ENCODE data around the gene TRIM47.
"Not testable (repeated sequence)": the region's sequence is repeated elsewhere in the genome, so short reads cannot be mapped to it uniquely, and the experiment has no call there.

The TRIM47 gene

DNA sequence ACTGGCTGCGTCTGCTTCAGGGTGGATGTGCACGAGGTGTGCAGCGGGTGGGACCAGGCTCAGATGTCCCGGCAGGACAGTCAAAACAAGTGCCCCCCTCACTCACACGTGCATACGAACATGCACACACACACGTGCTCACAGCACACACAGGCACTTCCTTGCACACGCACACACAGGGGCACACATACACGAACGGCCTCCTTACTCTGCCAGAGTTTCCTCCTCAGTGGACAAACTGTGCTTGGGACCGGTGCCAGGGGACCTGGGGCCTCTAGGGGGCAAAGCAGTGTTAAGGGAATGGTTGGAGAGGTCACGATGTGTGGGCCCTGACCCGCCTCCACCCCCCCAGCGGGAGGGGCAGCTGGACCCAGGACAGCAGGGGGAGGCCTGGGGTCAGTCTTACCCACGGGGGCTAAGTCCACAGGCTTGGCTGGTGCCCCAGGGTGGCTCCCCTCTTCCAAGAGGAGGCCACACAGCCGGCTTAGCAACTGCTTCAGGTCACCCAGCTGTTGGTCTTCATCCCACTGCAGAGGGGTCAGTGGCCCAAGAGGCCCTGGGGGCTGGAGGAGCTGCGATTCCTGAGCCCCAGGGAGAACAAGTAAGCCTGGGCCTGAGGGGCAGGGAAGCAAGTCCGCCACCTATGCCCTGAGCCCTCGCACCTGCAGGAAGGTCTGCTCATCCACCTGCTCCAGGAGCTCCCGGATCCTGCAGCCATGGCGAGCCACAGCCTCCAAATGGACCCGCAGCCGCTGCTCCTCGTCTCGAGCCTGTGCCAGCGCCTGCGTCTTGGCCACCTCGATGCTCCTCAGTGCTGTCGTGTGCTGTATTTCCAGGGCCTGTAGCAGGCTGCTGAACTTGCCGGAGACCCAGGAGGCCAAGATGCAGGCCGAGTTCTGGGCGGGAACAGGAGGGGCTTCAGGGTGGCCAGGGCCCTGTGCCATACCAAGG, 13.5 kb upstream of the TRIM47 start:
- DNase-seq (ENCODE audit: low read depth): no peak

DNA sequence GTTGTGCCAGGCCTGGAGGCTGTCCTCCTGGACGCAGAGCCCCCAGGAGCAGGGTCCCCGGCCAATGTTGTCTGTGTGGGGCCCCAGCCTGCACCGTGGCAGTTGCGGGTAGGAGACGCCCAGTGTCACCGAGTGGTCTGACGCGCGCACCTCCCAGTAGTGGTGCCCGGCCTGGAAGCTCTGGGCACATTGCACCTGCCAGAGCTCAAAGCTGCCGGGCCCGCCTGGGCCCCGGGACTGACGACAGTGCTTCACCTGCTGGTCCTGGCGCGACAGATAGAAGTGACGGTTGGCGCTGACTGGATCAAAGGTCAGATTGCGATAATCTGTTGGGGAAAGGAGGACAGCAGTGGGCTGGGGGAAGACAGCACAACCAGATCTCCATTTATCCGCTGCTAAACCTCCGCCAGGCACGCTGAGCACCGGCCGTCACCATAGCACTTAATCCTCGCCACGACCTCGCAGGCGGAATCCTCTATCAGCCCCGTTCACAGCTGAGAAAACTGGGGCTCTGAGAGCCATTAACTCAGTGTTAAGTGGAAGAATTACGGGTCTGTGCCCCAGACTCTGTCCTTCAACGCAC, 12.7 kb upstream of the TRIM47 start:
- DNase-seq (ENCODE audit: low read depth): no peak

DNA sequence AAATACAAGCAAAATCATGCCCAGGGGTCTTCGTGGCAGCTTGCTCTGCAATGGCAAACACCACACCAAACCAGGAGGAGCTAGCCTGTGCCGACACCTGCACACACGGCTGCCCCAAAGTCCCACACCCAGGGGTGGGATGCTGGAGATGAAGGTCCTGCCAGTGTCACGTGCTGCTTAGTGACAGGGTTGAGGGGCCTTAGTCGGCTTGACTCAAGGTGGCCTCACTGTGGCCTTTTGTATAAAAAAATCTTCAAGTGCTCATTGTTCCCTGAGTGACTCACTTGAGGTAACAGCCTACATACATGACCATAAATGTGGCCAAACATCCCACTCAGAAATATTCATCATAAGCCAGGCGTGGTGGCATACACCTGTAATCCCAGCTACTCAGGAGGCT, 11.1 kb upstream of the TRIM47 start:
- no peak for DNase-seq (ENCODE audit: low read depth)

DNA sequence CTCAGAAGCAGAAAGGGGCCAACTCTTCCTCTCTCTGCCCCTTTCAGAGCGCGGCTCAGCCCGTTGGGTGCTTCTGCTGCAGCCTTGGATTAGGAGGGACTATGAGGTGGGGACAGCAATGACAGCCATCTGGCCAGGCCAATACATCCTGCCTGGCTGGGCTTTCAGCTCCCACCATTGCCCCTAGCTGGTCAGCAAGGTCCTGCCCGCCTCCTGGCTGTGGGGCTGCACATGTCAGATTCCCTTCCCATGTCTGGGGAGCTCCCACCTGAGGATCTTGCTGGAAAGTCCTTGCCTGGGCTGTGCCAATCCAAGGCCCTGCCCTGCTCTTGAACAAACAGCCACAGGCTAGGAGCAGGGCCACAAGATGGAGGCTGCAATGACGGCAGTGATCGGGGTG, 10.1 kb upstream of the TRIM47 start:
- no peak for DNase-seq (ENCODE audit: low read depth)

DNA sequence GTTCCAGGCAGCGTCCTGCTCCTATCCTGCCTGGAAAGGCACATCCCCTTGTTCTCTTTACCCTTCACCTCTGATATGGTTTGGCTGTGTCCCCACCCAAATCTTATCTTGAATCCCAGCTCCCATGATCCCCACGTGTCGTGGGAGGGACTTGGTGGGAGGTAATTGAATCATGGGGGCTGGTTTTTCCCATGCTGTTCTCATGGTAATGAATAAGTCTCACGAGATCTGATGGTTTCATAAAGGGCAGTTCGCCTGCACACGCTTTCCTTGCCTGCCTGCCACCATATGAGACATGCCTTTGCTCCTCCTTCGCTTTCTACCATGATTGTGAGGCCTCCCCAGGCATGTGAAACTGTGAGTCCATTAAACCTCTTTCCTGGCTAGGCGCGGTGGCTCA, 7.5 kb upstream of the TRIM47 start:
- DNase-seq (ENCODE audit: low read depth): not testable (repeated sequence)

DNA sequence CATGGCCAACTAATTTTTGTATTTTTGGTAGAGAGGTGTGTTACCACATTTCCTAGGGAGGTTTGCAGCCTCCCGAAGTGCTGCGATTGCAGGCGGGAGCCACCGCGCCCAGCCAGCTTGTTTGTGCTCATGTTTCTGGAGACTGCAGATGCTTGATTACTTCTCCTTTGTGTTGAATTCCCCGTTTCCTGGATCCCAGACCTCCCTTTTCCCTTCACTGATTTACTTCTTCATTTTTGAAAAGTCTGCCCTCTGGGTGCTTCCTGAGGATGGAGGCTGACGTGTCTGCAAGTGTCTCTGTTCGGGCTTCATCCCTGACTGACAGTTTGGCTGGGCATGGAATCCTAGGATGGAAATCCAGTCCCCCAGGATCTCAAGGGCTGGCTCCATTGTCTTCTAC, 7.0 kb upstream of the TRIM47 start:
- DNase-seq (ENCODE audit: low read depth): no peak

DNA sequence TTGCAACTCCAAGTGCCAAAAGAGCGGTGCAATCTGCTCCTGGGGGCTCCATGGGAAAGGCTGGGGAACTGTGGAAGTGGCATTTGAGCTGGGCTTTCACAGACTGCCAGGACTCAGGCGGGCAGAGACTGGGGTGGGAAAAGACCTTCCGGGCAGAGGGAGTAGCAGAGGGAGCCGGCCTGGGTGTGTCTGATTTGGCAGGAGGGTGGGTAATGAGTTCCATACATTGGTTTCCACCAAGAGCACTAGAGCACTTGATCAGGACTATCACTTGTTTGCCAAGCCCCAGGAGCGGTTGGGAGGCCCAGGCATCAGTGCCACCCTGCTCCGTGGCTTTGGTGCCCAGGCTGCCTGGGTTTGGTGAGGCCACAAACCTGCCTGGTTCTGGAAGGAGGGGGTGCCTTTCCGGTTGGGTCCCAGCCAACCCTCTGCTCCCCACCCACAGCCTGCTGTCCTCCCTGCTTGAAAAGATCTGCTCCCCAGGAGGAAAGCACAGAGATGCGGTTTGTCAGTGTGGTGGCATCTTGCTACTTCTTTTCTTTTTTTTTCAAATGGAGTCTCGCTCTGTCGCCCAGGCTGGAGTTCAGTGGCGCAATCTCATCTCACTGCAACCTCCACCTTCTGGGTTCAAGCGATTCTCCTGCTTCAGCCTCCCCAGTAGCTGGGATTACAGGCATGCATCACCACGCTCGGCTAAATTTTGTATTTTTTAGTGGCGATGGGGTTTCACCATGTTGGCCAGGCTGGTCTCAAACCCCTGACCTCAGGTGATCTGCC, 3.5 kb upstream of the TRIM47 start:
- DNase-seq (ENCODE audit: low read depth): no peak

DNA sequence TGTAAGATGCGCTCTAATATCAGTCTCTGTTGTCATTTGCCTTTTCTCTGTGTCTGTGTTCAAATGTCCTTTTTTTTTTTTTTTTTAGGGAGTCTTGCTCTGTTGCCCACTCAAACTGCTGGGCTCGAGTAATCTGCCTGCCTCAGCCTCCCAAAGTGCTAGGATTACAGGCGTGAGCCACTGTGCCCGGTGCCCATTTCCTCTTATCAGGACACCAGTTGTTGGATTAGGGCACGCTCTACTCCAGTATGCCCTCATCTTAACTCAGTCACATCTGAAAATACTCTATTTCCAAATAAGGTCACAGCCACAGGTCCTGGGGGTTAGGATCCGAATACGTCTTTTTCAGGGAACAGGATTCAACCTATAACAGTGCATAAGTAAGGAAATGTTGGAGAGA, 1.9 kb upstream of the TRIM47 start:
- DNase-seq (ENCODE audit: low read depth): no peak

DNA sequence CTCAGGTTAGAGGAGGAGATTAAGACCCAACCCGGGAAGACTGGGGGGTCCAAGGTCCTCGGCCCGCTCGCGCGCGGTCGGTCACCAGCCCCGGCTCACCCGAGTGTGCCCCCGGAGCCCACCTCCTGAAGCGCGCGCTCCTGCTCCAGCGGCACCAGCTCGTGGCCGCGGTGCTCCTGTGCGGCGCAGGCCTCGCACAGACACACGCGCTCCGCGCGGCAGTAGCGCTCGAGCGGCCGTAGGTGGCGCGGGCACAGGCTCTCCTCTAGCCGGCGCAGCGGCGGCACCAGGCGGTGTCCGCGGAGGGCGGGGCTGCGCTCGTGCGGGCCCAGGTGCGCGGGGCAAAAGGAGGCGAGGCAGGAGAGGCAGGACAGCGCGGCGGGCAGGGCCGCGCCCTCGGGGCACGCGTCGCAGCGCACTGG, 618 bp downstream of the TRIM47 start:
- DNase-seq (ENCODE audit: low read depth): no peak

DNA sequence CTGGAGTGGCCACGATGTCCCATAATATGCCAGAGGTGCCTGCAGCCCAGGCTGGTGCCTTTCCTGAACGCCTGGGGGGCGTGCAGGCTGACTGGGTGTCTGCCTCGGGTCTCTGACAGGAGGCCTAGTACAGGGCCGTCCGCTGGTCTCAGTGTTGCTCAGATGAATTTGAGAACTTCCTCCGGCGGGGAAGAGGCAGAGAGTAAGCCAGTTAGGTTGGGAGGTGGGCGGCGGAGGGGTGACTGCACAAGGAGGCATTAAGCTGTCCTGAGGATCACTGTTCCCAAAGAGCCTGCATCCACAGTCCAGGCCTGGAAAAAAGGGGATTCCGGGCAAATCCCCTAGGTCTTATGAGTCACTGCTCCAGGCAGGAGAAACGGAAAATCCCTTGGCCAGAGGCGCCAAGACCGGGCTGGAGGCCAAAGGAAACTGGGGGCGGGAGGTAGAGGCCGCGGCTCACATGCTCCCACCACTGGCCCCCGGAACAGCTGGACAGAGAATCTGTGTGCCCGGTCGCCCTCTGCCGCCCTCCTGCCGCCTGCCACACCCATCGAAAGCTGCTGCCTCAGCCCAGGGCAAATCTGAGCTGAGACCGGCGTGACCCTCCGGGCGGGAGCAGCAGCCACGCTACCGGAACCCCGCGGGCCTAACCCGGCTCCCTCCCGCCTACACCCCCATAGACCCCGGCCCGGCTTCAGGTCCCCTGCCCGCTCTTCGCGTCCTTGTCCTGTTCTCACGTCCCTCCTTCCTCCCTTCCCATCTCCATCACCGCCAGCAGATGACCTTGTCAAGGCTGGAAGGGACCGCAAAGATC, 1.2 kb downstream of the TRIM47 start:
- DNase-seq (ENCODE audit: low read depth): no peak

DNA sequence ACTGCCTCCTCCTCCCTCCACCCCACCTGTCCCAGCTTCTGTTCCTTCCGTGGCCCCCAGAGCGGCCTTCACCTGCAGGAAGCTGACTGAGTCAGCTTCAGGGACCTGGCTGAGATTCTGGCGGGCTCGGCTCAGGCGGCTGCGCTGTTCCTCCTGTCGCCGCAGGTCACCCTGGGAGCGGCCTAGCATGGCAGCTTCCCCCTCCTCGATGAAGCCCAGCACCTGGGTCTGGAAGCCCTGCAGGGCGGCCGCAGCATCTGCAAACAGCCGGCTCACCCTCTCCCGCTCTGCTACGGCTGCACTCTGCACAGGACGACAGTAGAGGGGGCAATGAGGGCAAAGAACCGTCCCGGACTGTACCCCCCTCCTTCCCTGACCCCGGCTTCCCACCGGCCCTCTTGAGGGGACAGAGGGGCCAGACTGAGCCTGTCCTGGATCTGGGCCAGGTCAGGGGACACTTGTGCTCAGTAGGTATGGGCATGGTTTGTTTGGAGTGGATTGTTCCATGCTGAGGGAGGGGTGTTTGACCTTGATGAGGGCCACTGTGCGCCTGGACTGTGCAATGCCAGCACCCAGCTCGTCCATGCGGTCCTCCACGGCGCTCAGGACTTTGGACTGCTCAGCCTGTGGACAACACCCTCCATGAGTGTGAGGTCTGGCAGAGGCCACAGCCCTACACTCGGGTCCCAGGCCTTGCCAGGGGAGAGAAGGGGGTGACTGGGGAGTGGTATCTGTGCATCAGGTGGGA, 2.0 kb downstream of the TRIM47 start:
- DNase-seq (ENCODE audit: low read depth): no peak

DNA sequence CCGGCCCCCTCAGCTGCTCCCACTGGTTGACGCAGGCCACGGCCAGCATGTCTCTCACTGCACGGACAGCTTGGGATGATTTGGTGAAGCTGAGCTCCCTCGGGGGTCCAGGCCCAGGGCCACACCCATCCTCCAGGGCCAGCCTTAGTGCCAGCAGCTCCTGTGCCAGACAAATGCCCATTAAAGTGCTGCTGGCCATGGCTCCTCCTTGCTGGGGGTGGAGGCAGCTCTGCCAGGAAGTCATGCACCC, 2.5 kb downstream of the TRIM47 start:
- DNase-seq (ENCODE audit: low read depth): no peak

DNA sequence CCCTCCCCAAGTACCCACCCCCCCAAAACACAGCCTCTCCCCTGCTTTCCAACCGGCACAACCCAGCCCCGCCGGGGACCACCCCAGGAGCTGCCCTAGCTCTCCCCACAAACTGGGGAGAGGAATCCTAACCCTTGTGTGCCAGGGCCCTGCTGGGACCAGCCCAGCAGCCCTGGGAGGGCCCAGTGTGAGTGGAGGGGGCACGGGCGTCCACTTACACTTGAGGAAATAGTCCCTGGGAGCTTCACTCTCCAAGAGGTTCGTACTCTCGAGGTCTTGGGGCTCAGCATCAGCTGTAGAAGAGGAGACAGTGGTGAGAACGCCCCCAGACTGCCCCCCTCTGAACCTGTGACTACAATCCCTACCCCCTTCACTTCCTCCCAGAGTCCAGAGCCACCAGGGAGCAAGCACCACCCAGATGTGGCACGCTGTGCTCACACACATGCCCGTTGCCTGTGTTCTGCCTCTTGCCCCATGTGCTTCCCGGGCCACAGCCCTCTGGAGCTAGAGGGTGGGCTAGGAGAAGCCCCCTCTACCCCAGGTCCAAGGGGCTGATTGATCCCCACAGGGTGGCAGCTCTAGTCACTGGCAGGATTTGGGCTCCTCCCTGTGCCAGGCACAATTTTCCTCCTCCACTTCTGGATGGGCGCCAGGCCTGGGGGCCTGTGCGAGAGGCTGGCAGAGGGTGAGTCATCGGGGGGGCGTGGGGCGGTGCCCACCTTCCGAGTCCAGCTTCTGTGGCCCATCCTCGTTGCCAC, 3.0 kb downstream of the TRIM47 start:
- DNase-seq (ENCODE audit: low read depth): no peak

DNA sequence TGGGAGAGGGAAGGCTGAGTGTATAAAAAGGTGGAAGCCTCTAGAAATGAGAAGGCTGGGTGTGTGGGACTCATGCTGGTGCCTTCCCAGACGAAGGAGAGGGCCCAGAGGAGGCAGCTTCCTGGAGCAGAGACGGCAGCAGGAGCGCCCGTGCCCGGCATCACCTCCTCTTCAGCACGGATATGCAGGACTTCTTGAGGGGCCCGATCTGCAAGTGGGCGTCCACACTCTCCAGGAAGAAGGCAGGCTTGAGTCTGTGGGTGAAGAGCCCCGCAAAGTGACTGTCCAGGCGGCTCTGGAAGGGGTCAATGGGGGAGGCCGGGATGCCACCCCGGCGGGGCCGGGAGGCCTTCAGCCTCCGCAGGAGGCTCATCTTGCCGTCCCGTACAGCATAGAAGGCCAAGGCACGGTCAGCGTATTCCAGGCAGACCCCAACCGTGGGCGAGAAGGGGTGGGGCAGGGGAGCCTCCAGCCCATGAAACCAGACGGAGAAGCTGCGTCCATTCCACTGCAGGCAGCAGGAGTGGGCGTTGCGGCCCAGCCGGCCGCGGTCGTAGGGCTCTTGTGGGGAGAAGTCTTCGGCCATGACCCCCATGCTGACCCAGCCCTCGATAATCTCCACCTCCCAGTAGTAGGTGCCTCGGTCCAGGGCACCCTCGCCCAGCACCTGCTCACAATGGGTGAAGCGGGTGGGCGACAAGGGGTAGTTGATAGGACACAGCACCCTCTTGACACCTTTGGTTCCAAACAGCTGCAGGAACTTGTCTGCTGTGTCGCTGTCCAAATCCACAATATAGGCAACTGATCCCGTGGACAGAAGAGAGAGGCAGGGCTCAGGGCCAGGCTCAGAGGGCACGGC, 3.8 kb downstream of the TRIM47 start:
- DNase-seq (ENCODE audit: low read depth): no peak

DNA sequence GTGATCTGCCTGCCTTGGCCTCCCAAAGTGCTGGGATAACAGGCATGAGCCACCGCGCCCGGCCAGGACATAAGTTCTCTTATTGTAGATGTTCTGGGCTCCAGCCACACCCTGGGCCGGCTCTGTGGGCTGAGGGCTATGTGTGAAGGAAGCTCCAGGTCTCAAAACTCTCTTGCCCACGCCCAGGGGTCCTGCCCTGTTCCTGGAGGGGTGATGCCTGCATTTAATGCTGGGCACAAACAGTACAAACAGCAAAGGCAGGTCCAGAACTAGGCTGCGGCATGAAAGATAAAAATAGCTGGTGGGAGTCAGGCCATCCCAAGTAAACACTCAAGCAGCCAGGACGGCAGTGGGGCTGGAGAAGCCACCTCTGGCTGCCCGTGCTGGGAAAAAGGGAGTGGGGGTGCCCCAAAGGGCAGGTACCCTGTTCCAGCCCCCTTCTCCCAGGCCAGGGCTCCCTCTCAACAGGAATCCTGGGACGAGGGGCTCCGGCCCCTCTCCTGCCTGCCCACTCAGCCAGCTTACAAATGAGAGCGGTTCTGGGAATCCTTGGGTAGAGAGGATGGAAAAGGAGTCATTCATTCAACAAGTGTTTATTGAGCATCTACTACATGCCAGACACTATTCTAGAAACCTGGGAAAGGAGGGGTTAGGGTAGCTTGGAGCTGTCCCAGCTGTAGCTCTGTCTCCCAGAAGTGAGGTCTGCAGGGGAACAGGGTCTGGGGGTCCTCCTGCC, 4.6 kb downstream of the TRIM47 start:
- DNase-seq (ENCODE audit: low read depth): no peak

DNA sequence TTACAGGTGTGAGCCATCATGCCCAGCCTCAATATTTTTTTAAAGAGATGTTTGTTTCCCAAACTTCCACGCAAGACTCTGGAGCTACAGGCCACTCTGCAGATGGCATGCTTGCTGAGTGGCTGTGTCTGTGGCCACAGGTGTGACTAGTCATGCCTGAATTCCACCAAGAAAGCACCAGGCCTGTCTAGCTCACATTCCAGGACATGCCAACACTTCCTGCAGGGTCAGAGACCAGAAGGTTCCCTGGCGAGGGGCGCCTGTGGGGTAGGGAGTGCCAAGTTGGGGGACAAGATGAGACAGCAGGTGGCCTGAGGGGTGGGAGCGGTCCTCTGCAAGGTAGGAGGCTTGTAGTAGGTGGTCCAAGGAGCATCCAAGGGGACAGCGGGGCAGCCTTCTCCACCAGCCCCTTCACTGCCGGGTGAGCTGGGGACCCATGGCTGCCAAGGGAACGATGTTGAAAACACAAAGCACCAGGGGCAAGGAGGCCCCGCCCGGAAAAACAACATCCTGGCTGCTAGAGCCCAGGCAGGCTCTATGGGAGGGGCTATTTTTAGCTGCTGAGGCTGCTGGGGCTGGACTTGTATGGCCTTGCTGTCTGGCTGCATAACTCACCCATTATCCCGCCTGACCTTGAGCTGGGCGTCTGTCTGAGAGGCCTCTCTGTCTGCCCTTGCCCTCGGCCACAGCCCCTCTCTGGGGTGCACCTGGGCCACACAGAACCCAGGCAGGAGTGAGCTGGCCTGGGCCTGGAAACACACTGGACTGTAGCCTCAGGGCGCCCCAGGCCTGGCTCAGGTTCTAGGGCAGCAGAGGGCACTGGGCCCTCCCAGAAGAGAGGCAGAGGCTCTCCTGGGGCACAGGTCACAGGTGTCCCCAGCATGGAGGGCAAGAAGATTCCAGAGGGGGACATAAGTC, 5.7 kb downstream of the TRIM47 start:
- DNase-seq (ENCODE audit: low read depth): no peak

DNA sequence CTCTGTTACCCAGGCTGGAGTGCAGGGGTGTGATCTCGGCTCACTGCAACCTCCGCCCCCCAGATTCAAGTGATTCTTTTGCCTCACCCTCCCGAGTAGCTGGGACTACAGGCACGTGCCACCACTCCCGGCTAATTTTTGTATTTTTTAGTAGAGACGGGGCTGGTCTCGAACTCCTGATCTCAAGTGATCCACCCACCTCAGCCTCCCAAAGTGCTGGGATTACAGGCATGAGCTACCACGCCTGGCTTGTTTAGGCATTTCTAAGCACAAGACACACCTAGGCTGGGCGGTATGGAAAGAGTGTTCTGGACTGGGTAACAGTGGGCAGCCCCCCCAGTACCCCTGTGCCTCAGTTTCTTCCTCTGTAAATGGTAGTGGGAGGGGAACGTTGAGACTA, 8.2 kb downstream of the TRIM47 start:
- not testable (repeated sequence) for DNase-seq (ENCODE audit: low read depth)

Data from CMK (cell line).